ENCODE measurements around the gene LRRC56. TPM values are rescaled to one million over a fixed set of nuclear protein-coding genes. Genes with fewer than 3 reads are reported as not detected.

Gene LRRC56
- polyA plus RNA-seq, 1 donor (not counting 4 experiments of a cell fraction or from before 2014, with no cell fraction given) = 0.28 TPM

DNA sequence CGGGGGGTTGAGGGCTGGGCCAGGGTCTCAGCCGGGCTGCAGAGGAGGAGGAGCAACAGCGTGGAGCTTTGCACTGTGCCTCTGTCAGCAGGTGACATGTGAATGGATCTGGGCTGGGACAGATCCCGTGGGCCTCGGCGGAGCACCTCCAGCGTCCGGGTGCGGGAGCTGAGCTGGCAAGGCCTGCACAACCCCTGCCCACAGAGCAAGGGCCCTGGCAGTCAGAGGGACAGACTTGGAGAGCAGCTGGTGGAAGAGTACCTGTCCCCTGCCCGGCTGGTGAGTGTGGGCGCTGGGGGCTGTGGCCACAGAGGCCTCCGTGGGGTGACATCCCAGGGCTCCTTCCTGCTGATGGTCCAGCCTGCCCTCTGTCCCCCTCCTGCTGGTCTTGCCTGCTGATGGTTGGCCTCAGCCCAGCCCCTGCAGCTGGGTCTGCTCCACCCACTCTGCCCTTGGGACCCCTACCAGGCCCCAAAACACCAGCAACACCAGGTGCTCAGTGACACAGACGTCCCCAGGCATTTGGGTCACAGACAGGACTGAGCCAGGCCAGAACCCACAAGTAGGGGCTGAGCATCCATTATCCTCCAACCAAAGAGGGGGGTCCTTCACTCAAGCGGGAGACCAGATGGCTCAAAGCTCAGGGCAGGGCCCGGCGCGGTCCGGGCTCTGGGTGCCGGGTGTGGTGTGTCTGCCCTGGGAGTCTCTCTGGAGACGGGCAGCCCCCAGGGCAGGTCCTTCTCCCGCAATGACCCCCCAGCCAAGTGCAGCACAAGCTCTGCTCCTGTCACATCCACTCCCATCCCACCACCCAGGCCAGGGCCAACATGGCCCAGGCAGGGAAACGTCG, 3.5 kb downstream of the LRRC56 start:
- H3K27ac ChIP-seq (ENCODE audit: control insufficient read depth, insufficient read depth, low read length) = no peak overlapping the region
- peaks cover 10% of the 10 kb centered on the region for H3K27me3 ChIP-seq (ENCODE audit: control insufficient read depth, extremely low read depth, insufficient read depth, low read length)
- no peak overlapping the region for H3K4me3 ChIP-seq (ENCODE audit: control insufficient read depth in 2 of 3, extremely low read depth in 1 of 3, insufficient read depth in 2 of 3, low read depth in 1 of 3, low read length in 3 of 3)
- dilution Hi-C loops (cut with MboI; ENCODE audit: extremely low pct_ligation_motif_present, low sequenced_read_pairs) = no loop called here
- H4K20me1 ChIP-seq (ENCODE audit: control insufficient read depth, extremely low read depth, insufficient read depth, low read length) = no peaks in the 10 kb centered on the region
- no peak overlapping the region for H2AFZ ChIP-seq (ENCODE audit: control insufficient read depth, low read length)
- no peaks in the 10 kb centered on the region for H3K9me3 ChIP-seq (ENCODE audit: control insufficient read depth, low read depth, low read length)
- no peak overlapping the region for H3K9ac ChIP-seq (ENCODE audit: control insufficient read depth, extremely low read depth, insufficient read depth, low read length)
- FAIRE-seq (no peak), DNase-seq (ENCODE audit: low read depth, low spot score) (no peak)
- no peak overlapping the region for H3K4me2 ChIP-seq (ENCODE audit: control insufficient read depth, extremely low read depth, insufficient read depth, low read depth, low read length)
- no peaks in the 10 kb centered on the region for H3K36me3 ChIP-seq (ENCODE audit: control insufficient read depth in 2 of 2, extremely low read depth in 1 of 2, insufficient read depth in 2 of 2, low read length in 2 of 2)
- TF ChIP-seq, protein P1, sequence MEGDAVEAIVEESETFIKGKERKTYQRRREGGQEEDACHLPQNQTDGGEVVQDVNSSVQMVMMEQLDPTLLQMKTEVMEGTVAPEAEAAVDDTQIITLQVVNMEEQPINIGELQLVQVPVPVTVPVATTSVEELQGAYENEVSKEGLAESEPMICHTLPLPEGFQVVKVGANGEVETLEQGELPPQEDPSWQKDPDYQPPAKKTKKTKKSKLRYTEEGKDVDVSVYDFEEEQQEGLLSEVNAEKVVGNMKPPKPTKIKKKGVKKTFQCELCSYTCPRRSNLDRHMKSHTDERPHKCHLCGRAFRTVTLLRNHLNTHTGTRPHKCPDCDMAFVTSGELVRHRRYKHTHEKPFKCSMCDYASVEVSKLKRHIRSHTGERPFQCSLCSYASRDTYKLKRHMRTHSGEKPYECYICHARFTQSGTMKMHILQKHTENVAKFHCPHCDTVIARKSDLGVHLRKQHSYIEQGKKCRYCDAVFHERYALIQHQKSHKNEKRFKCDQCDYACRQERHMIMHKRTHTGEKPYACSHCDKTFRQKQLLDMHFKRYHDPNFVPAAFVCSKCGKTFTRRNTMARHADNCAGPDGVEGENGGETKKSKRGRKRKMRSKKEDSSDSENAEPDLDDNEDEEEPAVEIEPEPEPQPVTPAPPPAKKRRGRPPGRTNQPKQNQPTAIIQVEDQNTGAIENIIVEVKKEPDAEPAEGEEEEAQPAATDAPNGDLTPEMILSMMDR (optimal IDR thresholded peaks at IDR 0.05 in 1 of 3, IDR thresholded peaks at IDR 0.05 in 1 of 3, conservative IDR thresholded peaks at IDR 0.05 in 1 of 3; ENCODE audit: extremely low read depth in 1 of 3, insufficient read depth in 2 of 3, low read length in 3 of 3) = no peak
- TF ChIP-seq EZH2 (IDR thresholded peaks at IDR 0.05; ENCODE audit: low read length) = no peak
- H3K4me1 ChIP-seq (ENCODE audit: control insufficient read depth, extremely low read depth, insufficient read depth, low read length) = peaks cover 11% of the 10 kb centered on the region
- no peaks in the 10 kb centered on the region for H3K9me1 ChIP-seq (ENCODE audit: control insufficient read depth, extremely low read depth, insufficient read depth, low read length)
- H3K79me2 ChIP-seq (ENCODE audit: control insufficient read depth, insufficient read depth, low read length) = no peaks in the 10 kb centered on the region

DNA sequence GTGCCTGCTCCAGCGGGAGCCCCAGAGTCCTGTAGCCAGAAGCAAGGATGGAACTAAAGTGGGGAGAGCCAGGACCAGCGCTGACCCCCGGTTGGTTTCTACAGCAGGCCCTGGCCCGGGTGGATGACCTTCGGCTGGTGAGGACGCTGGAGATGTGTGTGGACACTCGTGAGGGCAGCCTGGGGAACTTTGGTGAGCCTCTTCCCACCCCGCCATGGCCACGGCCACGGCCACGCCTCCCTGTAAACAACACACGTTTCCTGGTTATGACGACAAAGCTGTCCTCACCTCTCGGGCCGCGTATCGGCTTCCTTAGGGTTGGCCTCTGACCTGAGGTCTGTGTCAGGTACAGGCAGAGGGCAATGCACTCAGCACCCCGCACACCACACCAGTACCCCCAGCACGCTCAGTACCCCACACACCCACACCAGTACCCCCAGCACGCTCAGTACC, 4.1 kb downstream of the LRRC56 start:
- DNase-seq (ENCODE audit: low read depth, low spot score) (no peak), FAIRE-seq (no peak)
- Histone ChIP-seq H3K9ac (ENCODE audit: control insufficient read depth, extremely low read depth, insufficient read depth, low read length) (no peak overlapping the region), H3K4me3 (ENCODE audit: control insufficient read depth in 2 of 3, extremely low read depth in 1 of 3, insufficient read depth in 2 of 3, low read depth in 1 of 3, low read length in 3 of 3) (no peak overlapping the region), H3K4me1 (ENCODE audit: control insufficient read depth, extremely low read depth, insufficient read depth, low read length) (peaks cover 6% of the 10 kb centered on the region), H3K27ac (ENCODE audit: control insufficient read depth, insufficient read depth, low read length) (no peak overlapping the region), H3K9me3 (ENCODE audit: control insufficient read depth, low read depth, low read length) (no peaks in the 10 kb centered on the region), H4K20me1 (ENCODE audit: control insufficient read depth, extremely low read depth, insufficient read depth, low read length) (no peaks in the 10 kb centered on the region), H2AFZ (ENCODE audit: control insufficient read depth, low read length) (no peak overlapping the region), H3K79me2 (ENCODE audit: control insufficient read depth, insufficient read depth, low read length) (no peaks in the 10 kb centered on the region), H3K36me3 (ENCODE audit: control insufficient read depth in 2 of 2, extremely low read depth in 1 of 2, insufficient read depth in 2 of 2, low read length in 2 of 2) (no peaks in the 10 kb centered on the region), H3K27me3 (ENCODE audit: control insufficient read depth, extremely low read depth, insufficient read depth, low read length) (peaks cover 10% of the 10 kb centered on the region), H3K4me2 (ENCODE audit: control insufficient read depth, extremely low read depth, insufficient read depth, low read depth, low read length) (no peak overlapping the region), H3K9me1 (ENCODE audit: control insufficient read depth, extremely low read depth, insufficient read depth, low read length) (no peaks in the 10 kb centered on the region)
- TF ChIP-seq, protein P1 (optimal IDR thresholded peaks at IDR 0.05 in 1 of 3, IDR thresholded peaks at IDR 0.05 in 1 of 3, conservative IDR thresholded peaks at IDR 0.05 in 1 of 3; ENCODE audit: extremely low read depth in 1 of 3, insufficient read depth in 2 of 3, low read length in 3 of 3) = no peak
- TF ChIP-seq EZH2 (IDR thresholded peaks at IDR 0.05; ENCODE audit: low read length) = no peak
- dilution Hi-C loops (cut with MboI; ENCODE audit: extremely low pct_ligation_motif_present, low sequenced_read_pairs) = no loop called here
